ENCODE measurements around the gene PBX3.

DNA sequence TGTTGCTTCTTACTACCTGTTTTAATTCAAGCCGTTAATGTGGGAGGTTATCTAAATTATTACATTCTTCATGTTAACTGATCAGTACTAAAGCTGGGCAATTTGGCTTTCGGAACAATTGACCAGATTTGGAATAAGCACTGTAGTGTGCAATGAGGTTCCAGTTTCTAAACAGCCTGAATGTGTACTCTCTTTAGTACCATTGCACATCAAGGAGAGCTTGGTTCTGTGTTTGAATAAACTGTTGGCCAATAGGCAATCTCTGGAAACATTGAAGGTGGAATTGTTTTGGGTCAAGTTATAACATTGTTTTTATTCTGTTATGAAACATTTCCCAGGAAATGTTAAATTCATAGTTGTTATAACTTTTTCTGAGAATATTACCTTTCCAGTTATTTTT is 105.2 kb downstream of the PBX3 start:
- TF ChIP-seq JUN (IDR thresholded peaks at IDR 0.05; ENCODE audit: borderline replicate concordance, low read depth, low read length): no peak
- no peak for TF ChIP-seq JUN (CRISPR knock-in tag; IDR thresholded peaks at IDR 0.05; ENCODE audit: borderline replicate concordance)
- TF ChIP-seq POLR2AphosphoS5 (IDR thresholded peaks at IDR 0.05; ENCODE audit: control insufficient read depth, insufficient read depth, low read depth, low read length): no peak
- no peak for TF ChIP-seq NR2C1 (IDR thresholded peaks at IDR 0.05)
- no peak for TF ChIP-seq NR2C1 (tag; IDR thresholded peaks at IDR 0.05)
- TF ChIP-seq, protein P1, sequence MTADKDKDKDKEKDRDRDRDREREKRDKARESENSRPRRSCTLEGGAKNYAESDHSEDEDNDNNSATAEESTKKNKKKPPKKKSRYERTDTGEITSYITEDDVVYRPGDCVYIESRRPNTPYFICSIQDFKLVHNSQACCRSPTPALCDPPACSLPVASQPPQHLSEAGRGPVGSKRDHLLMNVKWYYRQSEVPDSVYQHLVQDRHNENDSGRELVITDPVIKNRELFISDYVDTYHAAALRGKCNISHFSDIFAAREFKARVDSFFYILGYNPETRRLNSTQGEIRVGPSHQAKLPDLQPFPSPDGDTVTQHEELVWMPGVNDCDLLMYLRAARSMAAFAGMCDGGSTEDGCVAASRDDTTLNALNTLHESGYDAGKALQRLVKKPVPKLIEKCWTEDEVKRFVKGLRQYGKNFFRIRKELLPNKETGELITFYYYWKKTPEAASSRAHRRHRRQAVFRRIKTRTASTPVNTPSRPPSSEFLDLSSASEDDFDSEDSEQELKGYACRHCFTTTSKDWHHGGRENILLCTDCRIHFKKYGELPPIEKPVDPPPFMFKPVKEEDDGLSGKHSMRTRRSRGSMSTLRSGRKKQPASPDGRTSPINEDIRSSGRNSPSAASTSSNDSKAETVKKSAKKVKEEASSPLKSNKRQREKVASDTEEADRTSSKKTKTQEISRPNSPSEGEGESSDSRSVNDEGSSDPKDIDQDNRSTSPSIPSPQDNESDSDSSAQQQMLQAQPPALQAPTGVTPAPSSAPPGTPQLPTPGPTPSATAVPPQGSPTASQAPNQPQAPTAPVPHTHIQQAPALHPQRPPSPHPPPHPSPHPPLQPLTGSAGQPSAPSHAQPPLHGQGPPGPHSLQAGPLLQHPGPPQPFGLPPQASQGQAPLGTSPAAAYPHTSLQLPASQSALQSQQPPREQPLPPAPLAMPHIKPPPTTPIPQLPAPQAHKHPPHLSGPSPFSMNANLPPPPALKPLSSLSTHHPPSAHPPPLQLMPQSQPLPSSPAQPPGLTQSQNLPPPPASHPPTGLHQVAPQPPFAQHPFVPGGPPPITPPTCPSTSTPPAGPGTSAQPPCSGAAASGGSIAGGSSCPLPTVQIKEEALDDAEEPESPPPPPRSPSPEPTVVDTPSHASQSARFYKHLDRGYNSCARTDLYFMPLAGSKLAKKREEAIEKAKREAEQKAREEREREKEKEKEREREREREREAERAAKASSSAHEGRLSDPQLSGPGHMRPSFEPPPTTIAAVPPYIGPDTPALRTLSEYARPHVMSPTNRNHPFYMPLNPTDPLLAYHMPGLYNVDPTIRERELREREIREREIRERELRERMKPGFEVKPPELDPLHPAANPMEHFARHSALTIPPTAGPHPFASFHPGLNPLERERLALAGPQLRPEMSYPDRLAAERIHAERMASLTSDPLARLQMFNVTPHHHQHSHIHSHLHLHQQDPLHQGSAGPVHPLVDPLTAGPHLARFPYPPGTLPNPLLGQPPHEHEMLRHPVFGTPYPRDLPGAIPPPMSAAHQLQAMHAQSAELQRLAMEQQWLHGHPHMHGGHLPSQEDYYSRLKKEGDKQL (CRISPR knock-in tag; IDR thresholded peaks at IDR 0.05; ENCODE audit: borderline replicate concordance): no peak
- TF ChIP-seq CBFB (CRISPR knock-in tag; IDR thresholded peaks at IDR 0.05): no peak
